Retinal pigment epithelial cell (primary cell): Measurements from ENCODE around the gene IGFBP5.
A peak's percentile ranks its signal among the peaks of the same experiment; 100 is the strongest.

ENCODE experiments used
- DNase-seq: peaks from one replicate; pipeline ENCODE4 v3.0.0-alpha.2; 2010; ENCODE audit warnings: low read depth
- H3K4me3 ChIP-seq: 2 replicates; pipeline ENCODE4 v1.5.1; 2011; ENCODE audit warnings: mild to moderate bottlenecking, low read length, control low read depth, moderate library complexity
- TF ChIP-seq, protein P1 (sequence below): conservative IDR thresholded peaks from 2 replicates; pipeline ENCODE4 v1.5.1; 2011; ENCODE audit warnings: low read depth, low read length, control low read depth, inconsistent platforms

The IGFBP5 gene

GRCh38 chr2:216634370-216635148, 60.8 kb downstream of the IGFBP5 start:
- no peak for DNase-seq
- TF ChIP-seq, protein P1, sequence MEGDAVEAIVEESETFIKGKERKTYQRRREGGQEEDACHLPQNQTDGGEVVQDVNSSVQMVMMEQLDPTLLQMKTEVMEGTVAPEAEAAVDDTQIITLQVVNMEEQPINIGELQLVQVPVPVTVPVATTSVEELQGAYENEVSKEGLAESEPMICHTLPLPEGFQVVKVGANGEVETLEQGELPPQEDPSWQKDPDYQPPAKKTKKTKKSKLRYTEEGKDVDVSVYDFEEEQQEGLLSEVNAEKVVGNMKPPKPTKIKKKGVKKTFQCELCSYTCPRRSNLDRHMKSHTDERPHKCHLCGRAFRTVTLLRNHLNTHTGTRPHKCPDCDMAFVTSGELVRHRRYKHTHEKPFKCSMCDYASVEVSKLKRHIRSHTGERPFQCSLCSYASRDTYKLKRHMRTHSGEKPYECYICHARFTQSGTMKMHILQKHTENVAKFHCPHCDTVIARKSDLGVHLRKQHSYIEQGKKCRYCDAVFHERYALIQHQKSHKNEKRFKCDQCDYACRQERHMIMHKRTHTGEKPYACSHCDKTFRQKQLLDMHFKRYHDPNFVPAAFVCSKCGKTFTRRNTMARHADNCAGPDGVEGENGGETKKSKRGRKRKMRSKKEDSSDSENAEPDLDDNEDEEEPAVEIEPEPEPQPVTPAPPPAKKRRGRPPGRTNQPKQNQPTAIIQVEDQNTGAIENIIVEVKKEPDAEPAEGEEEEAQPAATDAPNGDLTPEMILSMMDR, result no peak
- H3K4me3 ChIP-seq, result peak overlapping the region; percentile 40

DNA sequence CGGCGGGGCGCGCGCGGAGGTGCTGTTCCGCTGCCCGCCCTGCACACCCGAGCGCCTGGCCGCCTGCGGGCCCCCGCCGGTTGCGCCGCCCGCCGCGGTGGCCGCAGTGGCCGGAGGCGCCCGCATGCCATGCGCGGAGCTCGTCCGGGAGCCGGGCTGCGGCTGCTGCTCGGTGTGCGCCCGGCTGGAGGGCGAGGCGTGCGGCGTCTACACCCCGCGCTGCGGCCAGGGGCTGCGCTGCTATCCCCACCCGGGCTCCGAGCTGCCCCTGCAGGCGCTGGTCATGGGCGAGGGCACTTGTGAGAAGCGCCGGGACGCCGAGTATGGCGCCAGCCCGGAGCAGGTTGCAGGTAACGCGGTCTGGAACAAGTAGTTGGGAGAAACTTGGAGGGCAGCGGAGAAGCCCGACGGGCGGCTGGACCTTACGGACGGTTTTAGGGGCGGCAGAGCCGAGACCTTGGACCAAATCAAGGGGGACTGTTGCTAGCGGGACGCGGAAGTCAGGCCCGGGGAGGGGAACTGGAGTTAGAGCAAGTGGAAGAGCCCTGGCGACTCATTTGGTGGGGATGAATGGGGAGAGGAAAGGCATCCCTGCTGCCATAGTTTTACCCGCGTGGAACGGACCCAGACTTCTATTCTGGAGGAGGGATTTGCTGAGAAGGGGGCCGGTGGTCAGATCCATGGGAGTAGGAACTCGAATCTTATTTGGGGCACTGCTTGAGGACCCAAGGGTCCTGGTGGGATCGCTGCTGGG, 61.6 kb downstream of the IGFBP5 start:
- TF ChIP-seq, protein P1, result no peak
- peak overlapping the region; percentile 40 for H3K4me3 ChIP-seq
- no peak for DNase-seq

GRCh38 chr2:216632952-216633615, 62.3 kb downstream of the IGFBP5 start, which contains the start of gene IGFBP2:
IGFBP2 (plus strand) TSS chr2:216633420; CDS start chr2:216633524, 104 bp downstream.
- no peak for DNase-seq

DNA sequence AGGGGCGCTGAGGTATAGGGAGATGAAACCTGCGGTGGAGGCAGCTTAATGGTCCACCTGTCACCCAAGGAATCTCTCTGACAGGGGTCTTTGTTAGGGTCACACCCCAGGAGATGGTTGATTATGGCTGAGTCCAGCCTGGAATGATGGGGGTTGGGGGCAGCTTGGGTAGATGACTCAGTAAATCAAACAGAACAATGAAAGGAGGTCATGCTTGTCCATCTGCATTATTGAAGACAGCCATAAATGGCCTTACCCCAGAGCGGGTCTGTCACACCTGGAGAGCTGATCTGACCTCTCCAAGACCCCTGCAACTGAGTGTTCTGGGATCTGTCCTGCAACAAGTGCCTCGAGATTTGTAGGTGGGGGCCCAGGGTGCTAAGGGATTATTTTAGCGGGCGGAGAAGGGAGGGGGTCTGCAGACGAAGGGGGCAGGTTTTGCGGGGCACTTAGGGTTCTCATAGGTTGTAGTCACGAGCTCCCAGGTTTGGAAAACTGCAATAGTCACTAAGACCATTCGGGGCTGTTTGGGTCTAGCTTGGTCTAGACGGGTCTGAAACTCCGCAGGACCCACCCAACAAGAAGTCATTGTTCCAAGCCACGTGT, 62.9 kb downstream of the IGFBP5 start:
- TF ChIP-seq, protein P1, result no peak
- no peak for DNase-seq
- H3K4me3 ChIP-seq, result no peak overlapping the region

More at GRCh38 chr2:216632952-216633615, 62.3 kb downstream of the IGFBP5 start, which contains the start of gene IGFBP2:
- peak within 1 kb of the TSS; percentile 40 for H3K4me3 ChIP-seq
- TF ChIP-seq, protein P1, result no peak

- TF ChIP-seq, protein P1, result no peak
- no peak overlapping the region for H3K4me3 ChIP-seq
- no peak for DNase-seq
Observed at GRCh38 chr2:216629784-216630183, 65.6 kb downstream of the IGFBP5 start.

DNA sequence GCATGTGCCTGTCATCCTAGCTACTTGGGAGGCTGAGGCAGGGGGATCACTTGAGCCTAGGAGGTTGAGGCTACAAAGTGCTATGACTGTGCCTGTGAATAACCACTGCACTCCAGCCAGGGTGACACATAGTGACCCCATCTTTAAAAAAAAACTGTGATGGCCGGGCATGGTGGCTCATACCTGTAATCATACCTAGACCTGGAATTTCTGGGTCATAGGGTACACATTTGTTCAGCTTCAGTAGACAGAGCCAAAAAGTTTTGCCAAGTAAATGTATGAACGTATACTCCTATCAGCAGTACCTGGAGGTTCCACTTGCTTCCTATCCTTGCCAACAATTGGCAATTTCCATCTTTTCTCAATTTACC, 68.5 kb downstream of the IGFBP5 start:
- TF ChIP-seq, protein P1, result no peak
- H3K4me3 ChIP-seq, result no peak overlapping the region
- DNase-seq, result no peak
